Measurements from ENCODE around the gene FIBCD1.

The FIBCD1 gene

DNA sequence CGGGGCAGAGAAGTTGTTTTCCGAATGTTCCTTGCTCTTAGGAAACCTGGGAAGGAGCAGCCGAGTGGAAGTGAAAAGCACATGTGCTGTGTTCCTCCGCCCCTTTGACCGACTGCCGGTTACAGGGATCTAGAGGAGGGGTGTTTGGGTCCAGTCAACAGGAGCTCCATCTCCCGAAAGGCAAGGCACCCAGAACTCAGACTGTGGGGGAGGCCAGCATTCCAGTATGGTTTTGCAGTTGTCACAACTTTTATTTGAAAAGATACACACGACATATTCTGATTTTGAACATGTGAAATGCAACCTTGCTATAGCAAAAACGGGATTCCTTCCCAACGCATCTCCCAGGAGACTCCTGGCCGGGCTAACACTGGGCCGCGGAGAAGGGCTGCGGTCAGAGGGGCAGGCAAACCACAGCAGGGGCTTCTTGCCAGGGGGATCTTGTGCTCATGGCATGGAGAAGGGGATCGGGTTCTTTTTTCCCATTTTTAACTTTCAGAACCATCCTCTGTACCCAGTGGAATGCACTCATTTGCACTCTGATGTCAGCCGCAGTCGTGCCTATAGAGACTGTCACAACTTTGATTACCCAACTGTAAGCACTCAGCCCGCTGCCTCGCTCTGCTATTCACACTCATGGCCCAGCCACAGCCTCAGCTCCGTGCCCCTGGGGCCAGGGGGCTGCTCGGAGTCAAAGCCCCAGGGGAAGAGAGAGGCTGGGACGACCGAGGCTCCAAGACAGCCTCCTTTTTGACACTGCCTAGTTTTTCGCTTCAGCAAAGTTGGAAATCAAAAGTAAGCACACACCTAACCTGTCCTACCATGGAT lies 46.4 kb downstream of the FIBCD1 start:
- peak; percentile 22 for DNase-seq

DNA sequence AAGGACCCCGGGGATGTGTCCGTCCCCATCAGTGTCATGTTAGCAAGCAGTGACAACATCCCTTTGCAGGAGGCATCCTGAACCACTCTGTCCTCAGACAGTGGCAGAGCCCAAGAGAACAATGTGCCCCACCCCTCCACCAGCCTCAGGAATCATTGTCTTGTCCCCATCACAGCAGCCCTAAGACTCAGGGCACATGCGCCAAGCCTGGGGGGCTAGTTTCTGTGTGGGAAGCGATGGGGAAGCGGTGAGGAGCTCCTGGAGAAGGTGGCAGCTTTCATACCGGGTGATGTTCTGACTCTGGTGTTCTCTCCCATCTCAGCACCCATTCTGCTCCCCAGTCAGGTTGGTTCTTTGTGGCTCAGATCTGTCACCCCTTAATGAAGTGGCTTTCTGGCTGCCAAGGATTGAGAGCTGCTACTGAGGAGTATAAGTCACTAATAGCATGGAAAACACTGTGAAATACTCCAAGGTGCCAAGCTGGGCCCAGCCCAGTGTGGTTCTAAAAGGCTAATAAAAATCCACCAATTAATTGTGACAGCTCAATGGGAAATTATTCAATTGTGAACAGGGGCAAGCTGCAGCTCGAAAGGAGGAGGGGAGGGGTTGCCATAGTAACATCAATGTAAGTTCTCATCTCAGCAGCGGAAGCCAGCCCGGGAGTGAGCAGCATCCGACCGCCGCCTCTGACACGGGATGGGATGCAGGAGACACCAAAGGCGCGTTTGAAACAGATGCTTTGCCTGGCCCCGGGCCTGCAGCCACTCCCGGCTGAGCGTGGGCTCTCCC lies 47.2 kb downstream of the FIBCD1 start:
- DNase-seq, result peak; percentile 38

DNA sequence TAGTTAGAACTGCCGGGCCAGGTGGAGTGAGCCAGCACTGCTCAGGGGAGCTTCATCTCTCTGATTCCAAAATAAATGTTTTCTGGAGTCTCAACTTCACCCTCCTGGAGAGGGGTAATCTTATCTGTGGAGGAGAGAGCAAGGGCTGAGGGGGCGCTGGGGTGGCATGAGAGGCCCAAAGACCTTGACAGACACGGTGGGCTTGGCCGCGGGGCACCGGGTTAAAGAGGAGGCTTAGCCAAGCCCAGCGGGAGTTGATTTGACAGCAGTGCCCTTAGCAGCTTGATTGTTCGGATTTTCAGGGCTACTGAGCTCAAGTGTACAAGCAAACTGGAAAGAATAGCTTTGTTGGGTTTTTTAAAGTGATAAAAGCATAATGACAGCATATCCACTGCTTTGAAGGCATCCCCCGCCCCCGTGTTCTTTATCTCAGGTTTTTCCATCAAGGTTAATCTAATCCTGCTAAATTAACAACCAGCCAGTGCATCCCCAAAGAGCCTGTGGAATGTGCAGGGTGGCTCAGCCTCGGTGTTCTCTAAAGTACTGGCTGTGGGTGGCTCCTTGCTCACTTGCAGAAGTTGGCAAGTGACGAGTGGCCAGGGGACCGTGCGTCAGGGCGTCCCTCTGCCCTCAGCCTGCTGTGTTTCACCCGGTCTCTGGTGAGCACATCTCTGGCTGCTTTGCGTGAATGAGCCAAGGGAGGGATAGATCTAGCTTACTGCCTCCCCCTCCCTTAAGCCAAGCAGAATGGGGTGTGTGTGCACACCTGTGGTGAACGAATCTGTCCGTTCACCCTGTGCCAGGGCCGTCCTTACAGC lies 48.0 kb downstream of the FIBCD1 start:
- peak; percentile 17 for DNase-seq

DNA sequence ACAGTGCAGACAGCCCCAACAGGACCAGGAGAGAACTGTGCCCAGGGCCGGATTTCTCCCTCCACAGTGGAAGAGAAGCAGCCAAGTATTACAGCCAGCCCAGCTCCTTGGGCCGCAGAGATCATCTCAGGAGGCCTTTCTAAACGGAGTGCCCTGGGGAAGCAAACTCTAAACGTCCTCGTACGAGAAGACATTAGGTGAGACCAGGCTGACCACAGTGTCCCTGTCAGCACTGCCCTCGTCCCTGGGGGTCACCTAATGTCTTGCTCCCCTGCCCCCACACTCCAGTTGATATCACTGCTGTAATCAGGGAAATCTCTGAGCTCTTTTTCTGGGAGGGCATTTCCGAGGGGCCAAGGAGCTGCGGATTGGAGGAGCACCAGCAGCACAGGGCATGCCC lies 48.9 kb downstream of the FIBCD1 start:
- peak; percentile 18 for DNase-seq

DNA sequence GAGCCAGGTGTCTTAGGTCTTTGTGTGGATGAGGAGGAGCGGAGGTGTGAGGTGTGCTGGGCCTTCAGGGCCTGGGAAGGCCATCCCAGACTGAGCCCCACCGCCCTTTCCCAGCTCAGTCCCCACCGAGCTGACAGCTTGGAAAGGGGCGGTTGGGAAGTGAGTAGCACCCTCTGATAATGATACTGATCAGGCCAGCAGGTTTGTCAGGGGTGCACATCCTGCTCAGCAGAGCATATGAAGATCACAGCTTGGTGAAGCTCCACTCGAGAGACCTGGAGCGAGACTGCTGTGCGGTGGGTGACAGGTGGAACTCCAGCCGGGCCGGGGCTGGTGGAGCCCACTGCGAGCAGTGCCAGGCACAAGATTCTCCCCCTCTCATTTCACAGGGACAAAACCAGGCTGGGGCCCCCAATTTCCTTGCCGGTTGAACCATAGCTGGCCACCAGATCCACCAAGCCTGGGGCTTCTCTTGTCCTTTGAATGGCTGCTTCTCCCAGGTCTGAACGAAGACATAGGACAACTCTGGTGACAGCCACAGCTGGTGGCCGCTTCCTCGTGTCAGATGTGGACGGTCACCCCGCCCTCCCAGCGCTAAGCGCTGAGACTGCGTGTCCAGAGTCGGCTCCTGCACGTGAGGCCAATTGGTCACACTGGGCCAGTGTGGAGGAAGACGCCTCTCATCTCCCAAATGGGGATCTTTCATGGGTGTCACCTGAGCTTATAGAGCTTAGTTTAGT lies 50.7 kb downstream of the FIBCD1 start:
- no peak for DNase-seq

DNA sequence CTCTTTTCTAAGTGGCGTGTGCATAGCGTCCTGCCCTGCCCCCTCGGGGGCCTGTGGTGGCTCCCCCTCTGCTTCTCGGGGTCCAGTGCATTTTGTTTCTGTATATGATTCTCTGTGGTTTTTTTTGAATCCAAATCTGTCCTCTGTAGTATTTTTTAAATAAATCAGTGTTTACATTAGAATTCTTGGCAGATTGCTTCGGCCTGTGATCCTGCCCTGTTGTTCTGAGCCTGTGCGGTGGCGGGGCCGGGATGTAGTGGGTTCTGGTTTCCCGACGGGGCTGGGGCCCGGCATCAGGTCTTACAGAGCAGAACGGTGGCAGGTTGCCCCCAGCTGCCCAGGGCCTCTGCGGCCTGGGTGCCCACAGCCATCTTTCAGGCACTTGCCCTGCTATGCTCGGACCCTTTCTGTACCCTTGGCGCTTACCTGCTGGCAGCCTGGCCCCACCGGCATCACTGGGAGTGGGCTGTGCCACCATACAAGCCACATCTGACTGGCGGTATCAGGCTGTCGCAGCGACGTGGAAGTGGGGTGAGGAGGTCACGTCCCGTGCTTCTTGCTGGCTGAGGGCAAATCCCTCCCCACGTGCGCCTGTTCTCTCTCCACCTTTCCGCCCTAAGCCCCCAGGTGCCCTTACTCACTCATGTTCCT lies 51.4 kb downstream of the FIBCD1 start:
- no peak for DNase-seq

DNA sequence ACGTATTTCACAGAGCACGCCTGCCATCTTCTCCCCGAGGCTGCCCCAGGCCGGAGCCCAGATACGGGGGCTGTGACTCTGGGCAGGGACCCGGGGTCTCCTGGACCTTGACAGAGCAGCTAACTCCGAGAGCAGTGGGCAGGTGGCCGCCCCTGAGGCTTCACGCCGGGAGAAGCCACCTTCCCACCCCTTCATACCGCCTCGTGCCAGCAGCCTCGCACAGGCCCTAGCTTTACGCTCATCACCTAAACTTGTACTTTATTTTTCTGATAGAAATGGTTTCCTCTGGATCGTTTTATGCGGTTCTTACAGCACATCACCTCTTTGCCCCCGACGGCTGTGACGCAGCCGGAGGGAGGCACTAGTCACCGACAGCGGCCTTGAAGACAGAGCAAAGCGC lies 52.1 kb downstream of the FIBCD1 start:
- DNase-seq, result peak; percentile 20

DNA sequence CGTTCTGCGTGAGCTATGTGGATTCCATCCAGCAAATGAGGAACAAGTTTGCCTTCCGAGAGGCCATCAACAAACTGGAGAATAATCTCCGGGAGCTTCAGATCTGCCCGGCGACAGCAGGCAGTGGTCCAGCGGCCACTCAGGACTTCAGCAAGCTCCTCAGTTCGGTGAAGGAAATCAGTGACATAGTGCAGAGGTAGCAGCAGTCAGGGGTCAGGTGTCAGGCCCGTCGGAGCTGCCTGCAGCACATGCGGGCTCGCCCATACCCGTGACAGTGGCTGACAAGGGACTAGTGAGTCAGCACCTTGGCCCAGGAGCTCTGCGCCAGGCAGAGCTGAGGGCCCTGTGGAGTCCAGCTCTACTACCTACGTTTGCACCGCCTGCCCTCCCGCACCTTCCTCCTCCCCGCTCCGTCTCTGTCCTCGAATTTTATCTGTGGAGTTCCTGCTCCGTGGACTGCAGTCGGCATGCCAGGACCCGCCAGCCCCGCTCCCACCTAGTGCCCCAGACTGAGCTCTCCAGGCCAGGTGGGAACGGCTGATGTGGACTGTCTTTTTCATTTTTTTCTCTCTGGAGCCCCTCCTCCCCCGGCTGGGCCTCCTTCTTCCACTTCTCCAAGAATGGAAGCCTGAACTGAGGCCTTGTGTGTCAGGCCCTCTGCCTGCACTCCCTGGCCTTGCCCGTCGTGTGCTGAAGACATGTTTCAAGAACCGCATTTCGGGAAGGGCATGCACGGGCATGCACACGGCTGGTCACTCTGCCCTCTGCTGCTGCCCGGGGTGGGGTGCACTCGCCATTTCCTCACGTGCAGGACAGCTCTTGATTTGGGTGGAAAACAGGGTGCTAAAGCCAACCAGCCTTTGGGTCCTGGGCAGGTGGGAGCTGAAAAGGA lies 53.3 kb downstream of the FIBCD1 start:
- DNase-seq, result no peak

DNA sequence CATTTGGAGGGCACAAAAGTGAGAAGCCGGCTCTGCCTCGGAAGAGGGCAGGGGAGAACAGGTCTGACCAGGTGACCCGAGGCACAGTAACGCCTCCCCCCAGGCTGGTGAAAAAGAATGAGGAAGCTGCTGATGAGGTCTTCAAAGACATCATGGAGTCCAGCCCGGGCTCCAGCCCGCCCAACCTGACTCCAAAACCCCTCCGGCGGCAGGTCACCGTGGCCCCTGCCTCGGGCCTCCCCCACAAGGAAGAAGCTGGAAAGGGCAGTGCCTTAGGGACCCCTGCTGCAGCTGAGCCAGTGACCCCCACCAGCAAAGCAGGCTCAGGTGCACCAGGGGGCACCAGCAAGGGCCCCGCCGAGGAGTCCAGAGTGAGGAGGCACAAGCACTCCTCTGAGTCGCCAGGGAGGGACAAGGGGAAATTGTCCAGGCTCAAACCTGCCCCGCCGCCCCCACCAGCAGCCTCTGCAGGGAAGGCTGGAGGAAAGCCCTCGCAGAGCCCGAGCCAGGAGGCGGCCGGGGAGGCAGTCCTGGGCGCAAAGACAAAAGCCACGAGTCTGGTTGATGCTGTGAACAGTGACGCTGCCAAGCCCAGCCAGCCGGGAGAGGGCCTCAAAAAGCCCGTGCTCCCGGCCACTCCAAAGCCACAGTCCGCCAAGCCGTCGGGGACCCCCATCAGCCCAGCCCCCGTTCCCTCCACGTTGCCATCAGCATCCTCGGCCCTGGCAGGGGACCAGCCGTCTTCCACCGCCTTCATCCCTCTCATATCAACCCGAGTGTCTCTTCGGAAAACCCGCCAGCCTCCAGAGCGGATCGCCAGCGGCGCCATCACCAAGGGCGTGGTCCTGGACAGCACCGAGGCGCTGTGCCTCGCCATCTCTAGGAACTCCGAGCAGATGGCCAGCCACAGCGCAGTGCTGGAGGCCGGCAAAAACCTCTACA lies 54.2 kb downstream of the FIBCD1 start:
- DNase-seq, result no peak

DNA sequence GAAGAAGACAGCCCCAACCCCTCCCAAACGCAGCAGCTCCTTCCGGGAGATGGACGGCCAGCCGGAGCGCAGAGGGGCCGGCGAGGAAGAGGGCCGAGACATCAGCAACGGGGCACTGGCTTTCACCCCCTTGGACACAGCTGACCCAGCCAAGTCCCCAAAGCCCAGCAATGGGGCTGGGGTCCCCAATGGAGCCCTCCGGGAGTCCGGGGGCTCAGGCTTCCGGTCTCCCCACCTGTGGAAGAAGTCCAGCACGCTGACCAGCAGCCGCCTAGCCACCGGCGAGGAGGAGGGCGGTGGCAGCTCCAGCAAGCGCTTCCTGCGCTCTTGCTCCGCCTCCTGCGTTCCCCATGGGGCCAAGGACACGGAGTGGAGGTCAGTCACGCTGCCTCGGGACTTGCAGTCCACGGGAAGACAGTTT lies 54.9 kb downstream of the FIBCD1 start:
- no peak for DNase-seq

DNA sequence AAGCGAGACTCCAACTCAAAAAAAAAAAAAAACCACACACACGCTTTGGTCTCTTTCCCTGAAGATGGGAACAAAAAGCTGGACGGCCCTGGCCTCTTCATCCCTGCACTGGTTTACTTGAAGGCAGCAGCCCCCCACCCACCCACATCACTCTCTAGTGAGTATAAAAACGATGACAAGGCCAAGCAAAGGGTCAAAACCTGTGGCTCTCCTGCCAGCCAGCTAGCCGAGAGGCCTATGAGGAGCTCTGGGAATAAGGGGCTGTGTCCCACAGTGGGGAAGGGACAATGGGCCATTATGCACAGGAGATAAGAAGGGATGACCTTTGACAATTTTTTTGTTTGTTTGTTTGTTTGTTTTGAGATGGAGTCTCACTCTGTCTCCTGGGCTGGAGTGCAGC lies 55.6 kb downstream of the FIBCD1 start:
- DNase-seq, result no peak

DNA sequence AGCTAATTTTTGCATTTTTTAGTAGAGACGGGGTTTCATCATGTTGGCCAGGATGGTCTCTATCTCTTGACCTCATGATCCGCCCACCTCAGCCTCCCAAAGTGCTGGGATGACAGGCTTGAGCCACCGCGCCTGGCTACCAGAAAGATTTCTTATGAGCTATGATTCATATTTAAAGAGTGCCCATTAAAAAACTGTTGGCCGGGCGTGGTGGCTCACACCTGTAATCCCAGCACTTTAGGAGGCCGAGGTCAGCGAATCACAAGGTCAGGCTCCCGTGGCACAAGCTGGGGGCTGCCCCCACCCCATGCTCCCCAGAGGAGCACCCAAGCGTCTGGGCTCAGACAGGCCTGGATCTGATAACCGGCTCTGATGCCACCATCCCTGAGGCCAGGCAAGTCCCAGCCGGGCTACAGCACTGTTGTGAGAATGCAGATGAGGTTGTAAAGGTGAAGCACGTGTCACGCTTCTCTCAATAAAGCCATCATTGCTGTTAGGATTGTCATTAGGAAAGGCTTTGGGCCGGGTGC lies 56.3 kb downstream of the FIBCD1 start:
- no peak for DNase-seq

DNA sequence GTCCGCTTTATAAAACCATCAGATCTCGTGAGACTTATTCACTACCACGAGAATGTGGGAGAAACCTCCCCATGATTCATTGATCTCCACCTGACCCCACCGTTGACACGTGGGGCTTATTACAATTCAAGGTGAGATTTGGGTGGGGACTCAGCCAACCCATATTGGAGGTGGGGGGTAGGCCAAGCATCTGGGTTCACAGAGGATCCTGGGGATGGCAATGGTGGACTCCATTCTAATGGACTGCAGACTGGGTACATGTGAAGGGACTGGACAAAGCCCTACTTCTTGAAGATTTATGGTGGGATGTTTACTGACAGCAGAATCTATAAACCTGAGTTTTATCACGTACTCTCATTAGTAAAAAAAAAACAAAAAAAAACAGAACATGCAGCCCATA lies 57.5 kb downstream of the FIBCD1 start:
- no peak for DNase-seq

DNA sequence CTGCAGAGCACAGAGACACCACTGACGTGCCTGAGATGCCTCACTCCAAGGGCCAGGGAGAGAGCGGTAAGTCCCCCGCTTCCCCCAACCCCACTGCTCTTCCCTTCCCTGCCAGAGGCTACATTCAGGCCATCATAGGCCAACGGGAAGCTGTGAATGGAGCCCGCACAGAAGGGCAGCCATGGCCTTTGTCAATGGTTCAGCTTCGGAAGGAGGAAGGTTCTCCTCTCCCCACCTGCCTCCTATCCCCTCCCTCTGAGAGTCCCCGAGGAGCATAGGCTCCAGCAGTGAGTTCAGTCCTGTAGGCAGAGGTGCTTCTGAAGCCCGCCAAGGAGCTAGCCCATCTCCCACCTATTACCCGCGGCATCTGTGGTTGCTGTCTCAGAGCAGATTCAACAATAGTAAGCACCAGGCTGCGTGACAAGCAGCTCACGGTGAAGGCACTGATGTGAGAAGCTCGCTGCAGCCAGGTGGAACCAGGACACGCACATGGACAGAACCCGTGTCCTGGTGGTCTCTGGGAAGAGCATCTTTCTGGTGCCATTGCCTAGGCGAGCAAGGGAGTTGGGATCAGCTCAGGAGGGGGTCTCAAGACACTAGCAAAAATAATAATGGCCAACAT lies 58.3 kb downstream of the FIBCD1 start:
- no peak for DNase-seq

DNA sequence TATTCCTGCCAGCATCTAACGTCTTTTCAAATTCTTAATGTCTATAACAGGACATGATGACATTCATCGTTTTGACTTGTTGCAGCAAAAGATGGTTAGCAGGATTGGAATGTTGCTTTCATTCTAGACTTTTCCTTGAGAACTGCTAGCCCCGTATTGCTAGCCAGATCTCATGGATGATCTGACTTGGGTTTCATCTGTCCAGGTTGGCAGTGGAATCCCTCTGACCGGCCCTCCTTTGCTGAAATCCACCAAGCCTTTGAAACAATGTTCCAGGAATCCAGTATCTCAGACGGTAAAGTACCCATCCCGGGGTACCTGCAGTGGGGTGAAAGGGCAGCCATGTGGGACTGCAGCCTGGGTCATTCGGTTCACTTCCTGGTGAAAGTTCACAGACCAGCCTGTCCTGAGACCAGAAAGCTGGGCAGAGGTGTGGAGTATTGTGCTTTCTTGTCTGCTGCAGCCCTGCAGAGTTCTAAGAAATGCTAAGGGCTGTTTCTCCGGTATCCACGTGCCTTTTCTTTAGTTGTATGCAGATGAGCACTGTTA lies 59.1 kb downstream of the FIBCD1 start:
- no peak for DNase-seq

DNA sequence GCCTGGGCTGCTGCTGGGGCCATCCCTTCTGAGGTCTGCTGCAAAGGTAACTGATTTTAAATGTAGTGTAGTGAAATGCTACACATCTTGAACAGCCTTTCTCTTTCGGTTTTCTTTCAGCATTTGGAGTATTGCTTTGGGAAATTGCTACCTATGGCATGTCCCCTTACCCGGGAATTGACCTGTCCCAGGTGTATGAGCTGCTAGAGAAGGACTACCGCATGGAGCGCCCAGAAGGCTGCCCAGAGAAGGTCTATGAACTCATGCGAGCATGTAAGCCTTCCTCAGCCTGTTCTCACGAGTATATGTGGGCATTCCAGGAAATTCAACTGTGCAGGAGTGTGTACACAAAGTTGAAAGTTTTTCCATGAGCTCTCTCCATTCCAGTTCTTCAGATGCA lies 60.8 kb downstream of the FIBCD1 start:
- DNase-seq, result no peak

DNA sequence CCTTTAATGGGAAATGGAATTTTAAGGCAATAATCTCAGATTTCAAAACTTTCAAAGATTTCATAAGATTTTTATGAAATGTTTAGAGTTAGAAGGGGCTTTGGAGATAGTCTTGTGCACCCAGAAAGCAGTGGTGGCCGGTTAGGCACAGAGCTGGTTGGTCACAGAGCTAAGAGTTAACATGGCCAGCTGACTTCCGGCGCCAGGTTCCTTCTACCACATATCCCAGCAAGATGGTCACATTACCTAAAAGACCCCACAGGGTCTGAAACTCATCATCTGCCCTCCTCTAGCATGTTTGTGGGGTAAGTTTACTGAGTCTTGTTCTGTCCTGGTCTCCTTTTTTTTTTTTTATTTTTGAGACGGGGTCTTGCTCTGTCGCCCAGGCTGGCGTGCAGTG lies 61.7 kb downstream of the FIBCD1 start:
- no peak for DNase-seq

DNA sequence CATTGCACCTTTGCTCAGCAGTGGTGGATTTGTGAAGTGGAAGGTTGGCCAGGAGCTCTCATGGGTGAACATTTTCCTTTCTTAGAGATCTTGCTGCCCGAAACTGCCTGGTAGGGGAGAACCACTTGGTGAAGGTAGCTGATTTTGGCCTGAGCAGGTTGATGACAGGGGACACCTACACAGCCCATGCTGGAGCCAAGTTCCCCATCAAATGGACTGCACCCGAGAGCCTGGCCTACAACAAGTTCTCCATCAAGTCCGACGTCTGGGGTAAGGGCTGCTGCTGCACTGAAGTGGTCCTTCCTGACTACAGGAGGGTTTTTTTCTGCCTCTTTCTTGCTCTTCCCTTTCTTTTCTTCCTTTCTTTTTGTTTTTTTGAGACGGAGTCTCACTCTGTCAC lies 64.3 kb downstream of the FIBCD1 start:
- no peak for DNase-seq

DNA sequence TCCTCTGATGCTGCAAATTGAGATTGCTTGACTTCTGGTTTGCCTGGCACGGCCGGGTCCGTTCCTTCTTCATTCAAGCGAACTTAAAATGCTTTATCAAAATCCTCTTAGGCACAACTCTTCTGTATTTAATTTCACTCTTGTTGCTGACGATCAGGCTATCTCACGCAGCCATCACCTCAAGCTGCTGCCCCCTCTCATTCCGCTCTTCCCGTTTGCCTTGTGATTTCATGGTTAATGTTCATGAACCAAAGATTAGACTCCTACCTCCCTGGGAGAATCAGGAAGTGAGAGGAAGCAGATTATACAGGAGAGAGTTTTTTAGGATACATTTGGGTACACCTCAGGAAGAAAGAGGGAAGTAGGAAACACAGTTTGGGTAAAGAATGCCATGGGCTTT lies 65.1 kb downstream of the FIBCD1 start:
- DNase-seq, result no peak
